Measurements from ENCODE around the gene CFAP53. TPM values are rescaled to one million over a fixed set of nuclear protein-coding genes. Genes with fewer than 3 reads are reported as not detected.

Gene CFAP53
- polyA plus RNA-seq, 6 donors from 2014 or later = 0.27 TPM; not detected in 5

GRCh38 chr18:50192995-50193795 lies 73.1 kb downstream of the CFAP53 start:
- peaks cover 39 to 78% (median 49%) of the 10 kb centered on the region in 3 donors for H3K27me3 Mint-ChIP-seq
- H3K36me3 Mint-ChIP-seq = peaks cover 0 to 7% of the 10 kb centered on the region in 2 donors
- H3K27ac Mint-ChIP-seq = no peak overlapping the region
- H3K4me1 Mint-ChIP-seq = peaks cover 10 to 19% (median 14%) of the 10 kb centered on the region in 3 donors
- H3K9me3 Mint-ChIP-seq = peaks cover 0 to 5% (median 0%) of the 10 kb centered on the region in 7 donors
- ATAC-seq (ENCODE audit: low read depth in 2 of 2) (no peak), DNase-seq (no peak)
- peak overlapping the region in 7 of 8 donors; percentile 2 to 86 (median 60) for H3K4me3 Mint-ChIP-seq

DNA sequence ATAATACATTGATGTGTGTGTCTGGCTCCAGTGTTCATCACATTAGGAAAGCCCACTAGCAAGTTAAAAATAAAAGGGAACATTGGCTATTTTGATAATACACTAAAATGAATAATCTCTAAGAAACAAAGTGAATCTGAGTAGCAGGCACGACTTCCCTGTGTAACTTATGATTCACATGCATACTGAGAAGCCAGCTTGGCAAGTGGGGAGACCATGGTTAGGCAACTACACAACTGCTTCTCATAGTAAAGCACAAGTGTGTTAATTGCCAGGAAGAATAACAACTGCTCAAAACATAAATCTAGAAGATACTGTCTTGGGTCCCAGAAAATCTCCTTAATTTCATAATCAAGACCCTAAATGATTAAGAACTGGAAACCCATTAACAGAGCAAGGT lies 75.4 kb downstream of the CFAP53 start:
- DNase-seq (no peak), ATAC-seq (ENCODE audit: low read depth in 2 of 2) (no peak)
- H3K9me3 Mint-ChIP-seq = no peaks in the 10 kb centered on the region
- peaks cover 10 to 19% (median 14%) of the 10 kb centered on the region in 3 donors for H3K4me1 Mint-ChIP-seq
- H3K36me3 Mint-ChIP-seq = no peaks in the 10 kb centered on the region
- H3K27me3 Mint-ChIP-seq = peaks cover 32 to 66% (median 37%) of the 10 kb centered on the region in 3 donors
- H3K4me3 Mint-ChIP-seq = no peak overlapping the region
- no peak overlapping the region for H3K27ac Mint-ChIP-seq

GRCh38 chr18:50190236-50190635 lies 76.1 kb downstream of the CFAP53 start:
- ATAC-seq (ENCODE audit: low read depth in 2 of 2) (no peak), DNase-seq (no peak)
- peaks cover 26 to 59% (median 30%) of the 10 kb centered on the region in 3 donors for H3K27me3 Mint-ChIP-seq
- peak overlapping the region in 1 of 6 donors; percentile 50 for H3K27ac Mint-ChIP-seq
- H3K36me3 Mint-ChIP-seq = no peaks in the 10 kb centered on the region
- no peak overlapping the region for H3K4me3 Mint-ChIP-seq
- peaks cover 5 to 12% (median 11%) of the 10 kb centered on the region in 3 donors for H3K4me1 Mint-ChIP-seq
- H3K9me3 Mint-ChIP-seq = no peaks in the 10 kb centered on the region

DNA sequence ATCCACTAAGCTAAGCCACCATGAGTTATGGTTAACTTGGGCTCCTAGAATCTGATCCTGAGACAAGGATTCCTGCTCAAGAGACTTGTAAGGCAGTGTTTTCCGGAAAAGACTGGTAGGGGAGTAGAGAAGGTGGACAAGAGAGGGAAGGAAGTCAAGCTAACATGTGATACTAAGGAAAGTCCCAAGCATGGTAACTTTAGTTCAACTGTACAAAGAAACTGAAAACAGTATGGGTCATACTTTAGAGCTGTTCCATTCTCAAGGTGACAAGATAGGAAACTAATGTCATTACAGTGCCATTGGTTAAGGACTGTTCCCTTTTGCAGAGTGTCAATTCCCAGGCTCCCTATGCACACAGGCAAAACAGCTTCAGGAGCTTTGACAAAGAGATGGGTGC lies 77.1 kb downstream of the CFAP53 start:
- Mint-ChIP-seq H3K4me1 (peaks cover 5 to 11% (median 11%) of the 10 kb centered on the region in 3 donors), H3K4me3 (peak overlapping the region in 1 of 8 donors; percentile 50), H3K27ac (no peak overlapping the region), H3K27me3 (peaks cover 28 to 61% (median 32%) of the 10 kb centered on the region in 3 donors), H3K36me3 (no peaks in the 10 kb centered on the region), H3K9me3 (no peaks in the 10 kb centered on the region)
- peak in 1 of 2 donors; percentile 69 for ATAC-seq (ENCODE audit: low read depth in 2 of 2)
- no peak for DNase-seq

GRCh38 chr18:50188652-50189051 lies 77.6 kb downstream of the CFAP53 start:
- Mint-ChIP-seq H3K4me3 (no peak overlapping the region), H3K9me3 (no peaks in the 10 kb centered on the region), H3K36me3 (no peaks in the 10 kb centered on the region), H3K4me1 (peaks cover 0 to 7% (median 6%) of the 10 kb centered on the region in 3 donors), H3K27ac (no peak overlapping the region), H3K27me3 (peaks cover 29 to 61% (median 32%) of the 10 kb centered on the region in 3 donors)
- no peak for DNase-seq
- ATAC-seq (ENCODE audit: low read depth in 2 of 2) = no peak

DNA sequence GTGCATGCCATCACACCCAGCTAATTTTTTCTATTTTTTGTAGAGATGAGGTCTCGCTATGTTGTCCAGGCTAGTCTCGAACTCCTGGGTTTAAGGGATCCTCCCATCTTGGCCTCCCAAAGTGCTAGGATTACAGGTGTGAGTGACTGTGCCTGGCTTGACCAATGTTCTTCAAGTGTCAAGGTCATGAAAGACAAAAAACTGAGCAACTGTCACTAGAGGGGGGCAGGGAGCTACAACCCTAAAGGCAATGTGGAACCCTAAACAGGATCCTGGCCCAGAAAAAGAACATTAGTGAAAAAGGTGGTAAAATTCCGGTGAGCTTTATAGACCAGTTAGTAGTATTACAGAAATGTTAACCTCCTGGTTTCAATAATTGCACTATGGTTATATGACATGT lies 78.6 kb downstream of the CFAP53 start:
- no peak for ATAC-seq (ENCODE audit: low read depth in 2 of 2)
- peaks cover 30 to 53% (median 37%) of the 10 kb centered on the region in 3 donors for H3K27me3 Mint-ChIP-seq
- no peaks in the 10 kb centered on the region for H3K4me1 Mint-ChIP-seq
- H3K9me3 Mint-ChIP-seq = no peaks in the 10 kb centered on the region
- H3K27ac Mint-ChIP-seq = no peak overlapping the region
- H3K36me3 Mint-ChIP-seq = no peaks in the 10 kb centered on the region
- H3K4me3 Mint-ChIP-seq = no peak overlapping the region
- no peak for DNase-seq

GRCh38 chr18:50186385-50186784 lies 79.9 kb downstream of the CFAP53 start:
- H3K9me3 Mint-ChIP-seq = no peaks in the 10 kb centered on the region
- no peak overlapping the region for H3K27ac Mint-ChIP-seq
- no peak for DNase-seq
- no peaks in the 10 kb centered on the region for H3K4me1 Mint-ChIP-seq
- H3K4me3 Mint-ChIP-seq = no peak overlapping the region
- peaks cover 25 to 44% (median 28%) of the 10 kb centered on the region in 3 donors for H3K27me3 Mint-ChIP-seq
- ATAC-seq (ENCODE audit: low read depth in 2 of 2) = no peak
- no peaks in the 10 kb centered on the region for H3K36me3 Mint-ChIP-seq

GRCh38 chr18:50183556-50183955 lies 82.7 kb downstream of the CFAP53 start:
- H3K27me3 Mint-ChIP-seq = peaks cover 35 to 48% (median 40%) of the 10 kb centered on the region in 3 donors
- H3K4me1 Mint-ChIP-seq = no peaks in the 10 kb centered on the region
- DNase-seq = no peak
- no peak for ATAC-seq (ENCODE audit: low read depth in 2 of 2)
- H3K4me3 Mint-ChIP-seq = no peak overlapping the region
- no peaks in the 10 kb centered on the region for H3K36me3 Mint-ChIP-seq
- no peaks in the 10 kb centered on the region for H3K9me3 Mint-ChIP-seq
- no peak overlapping the region for H3K27ac Mint-ChIP-seq

GRCh38 chr18:50182511-50182910 lies 83.8 kb downstream of the CFAP53 start:
- Mint-ChIP-seq H3K4me1 (no peaks in the 10 kb centered on the region), H3K27me3 (peaks cover 36 to 58% (median 43%) of the 10 kb centered on the region in 3 donors), H3K36me3 (no peaks in the 10 kb centered on the region), H3K9me3 (peaks cover 0 to under 1% (median 0%) of the 10 kb centered on the region in 7 donors), H3K4me3 (no peak overlapping the region), H3K27ac (no peak overlapping the region)
- DNase-seq (no peak), ATAC-seq (ENCODE audit: low read depth in 2 of 2) (no peak)

DNA sequence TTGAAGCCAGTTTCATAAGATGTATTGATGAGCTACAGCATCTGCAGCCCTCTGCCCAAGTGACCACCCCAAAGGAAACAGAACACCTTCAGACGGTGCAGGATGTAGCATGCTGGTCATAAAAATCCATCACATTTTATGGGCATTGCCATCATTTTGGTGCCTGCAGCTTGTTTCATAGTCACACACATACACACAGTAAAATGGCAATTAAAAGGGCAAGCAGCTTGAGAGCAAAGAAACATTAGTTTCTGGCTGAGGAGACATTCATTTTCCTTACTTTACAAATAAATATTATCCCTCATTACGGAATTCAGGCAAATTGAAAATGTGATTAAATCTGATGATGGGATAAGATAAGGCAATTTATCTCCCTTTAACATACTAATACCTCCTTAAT lies 84.7 kb downstream of the CFAP53 start:
- no peaks in the 10 kb centered on the region for H3K36me3 Mint-ChIP-seq
- H3K27me3 Mint-ChIP-seq = peaks cover 31 to 56% (median 38%) of the 10 kb centered on the region in 3 donors
- H3K27ac Mint-ChIP-seq = no peak overlapping the region
- H3K9me3 Mint-ChIP-seq = peaks cover 0 to 2% (median 0%) of the 10 kb centered on the region in 7 donors
- H3K4me1 Mint-ChIP-seq = no peaks in the 10 kb centered on the region
- no peak for ATAC-seq (ENCODE audit: low read depth in 2 of 2)
- no peak for DNase-seq
- no peak overlapping the region for H3K4me3 Mint-ChIP-seq

GRCh38 chr18:50179465-50179864 lies 86.8 kb downstream of the CFAP53 start:
- H3K27me3 Mint-ChIP-seq = peaks cover 40 to 60% (median 42%) of the 10 kb centered on the region in 3 donors
- H3K9me3 Mint-ChIP-seq = peaks cover 0 to 2% (median 0%) of the 10 kb centered on the region in 7 donors
- ATAC-seq (ENCODE audit: low read depth in 2 of 2) (no peak), DNase-seq (no peak)
- no peaks in the 10 kb centered on the region for H3K4me1 Mint-ChIP-seq
- no peaks in the 10 kb centered on the region for H3K36me3 Mint-ChIP-seq
- no peak overlapping the region for H3K4me3 Mint-ChIP-seq
- H3K27ac Mint-ChIP-seq = peak overlapping the region in 1 of 6 donors; percentile 12

DNA sequence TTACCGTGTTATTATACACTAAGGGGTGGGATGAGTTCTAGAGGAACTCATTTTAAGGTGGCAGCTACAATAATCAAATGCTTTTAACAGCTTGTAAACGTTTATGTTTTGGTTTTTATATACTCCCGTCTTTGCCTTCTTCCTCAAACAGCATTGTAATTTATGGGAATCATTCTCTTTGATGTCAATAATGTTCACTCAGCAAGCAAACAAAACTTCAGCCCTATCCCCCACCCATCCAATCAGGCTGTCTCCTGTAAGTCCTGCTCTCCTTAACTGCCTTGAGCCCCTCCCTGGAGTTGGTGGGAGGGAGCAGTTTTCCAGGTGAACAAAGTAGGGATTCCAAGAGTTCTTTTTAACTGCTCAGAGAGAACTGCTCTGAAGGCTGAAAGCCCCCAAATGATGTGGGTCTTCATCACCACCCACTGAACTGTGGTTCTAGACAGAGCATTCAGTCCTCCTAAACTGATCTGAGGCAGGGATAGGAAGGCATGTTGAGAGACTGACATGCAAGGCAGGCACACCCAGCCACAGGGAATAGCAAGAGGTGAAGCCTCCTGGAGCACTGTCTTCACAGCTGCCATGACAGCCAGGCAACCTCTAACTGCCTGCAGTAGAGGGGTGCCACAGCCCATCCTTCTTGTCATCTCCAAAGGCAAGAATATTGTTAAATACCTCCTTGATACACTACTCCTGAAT lies 88.9 kb downstream of the CFAP53 start:
- Mint-ChIP-seq H3K9me3 (peaks cover 0 to 8% (median 3%) of the 10 kb centered on the region in 7 donors), H3K36me3 (no peaks in the 10 kb centered on the region), H3K27ac (no peak overlapping the region), H3K4me1 (no peaks in the 10 kb centered on the region), H3K27me3 (peaks cover 35 to 57% (median 45%) of the 10 kb centered on the region in 3 donors), H3K4me3 (no peak overlapping the region)
- ATAC-seq (ENCODE audit: low read depth in 2 of 2) (no peak), DNase-seq (no peak)
